IPS DF 6.9 (cell line): ENCODE results near the gene HOXC4.

Experiments used
- DNase-seq: peaks from one replicate; pipeline ENCODE4 v3.0.0-alpha.2; 2013; ENCODE audit warnings: low read depth, low spot score
- H3K27ac ChIP-seq: one replicate; pipeline ENCODE4 v1.5.1; 2013; ENCODE audit warnings: low read length, control low read depth
- H3K27me3 ChIP-seq: 2 replicates; pipeline ENCODE4 v1.6.1; 2013; ENCODE audit warnings: mild to moderate bottlenecking, low read length; ENCODE audit not compliant: control insufficient read depth, insufficient read depth
- H3K36me3 ChIP-seq: 2 replicates; pipeline ENCODE4 v1.6.1; 2013; ENCODE audit warnings: low read length; ENCODE audit not compliant: control insufficient read depth, insufficient read depth
- H3K4me1 ChIP-seq: 2 replicates; pipeline ENCODE4 v1.6.1; 2013; ENCODE audit warnings: low read length; ENCODE audit not compliant: control insufficient read depth, insufficient read depth
- H3K4me3 ChIP-seq: 2 replicates; pipeline ENCODE4 v1.5.1; 2013; ENCODE audit warnings: mild to moderate bottlenecking, low read length
- H3K9me3 ChIP-seq: 2 replicates; pipeline ENCODE4 v1.6.1; 2013; ENCODE audit warnings: low read length, inconsistent platforms; ENCODE audit not compliant: control insufficient read depth, insufficient read depth
- WGBS: extraction: QIAGEN DNeasy Blood & Tissue Kit; methylation state at CpG from one replicate; pipeline ENCODE4 v1.1.7; 2013; ENCODE audit warnings: mixed read lengths, missing lambda C conversion rate; ENCODE audit not compliant: insufficient read length, insufficient coverage; 5-methylcytosine and 5-hydroxymethylcytosine counted together

The HOXC4 gene

DNA sequence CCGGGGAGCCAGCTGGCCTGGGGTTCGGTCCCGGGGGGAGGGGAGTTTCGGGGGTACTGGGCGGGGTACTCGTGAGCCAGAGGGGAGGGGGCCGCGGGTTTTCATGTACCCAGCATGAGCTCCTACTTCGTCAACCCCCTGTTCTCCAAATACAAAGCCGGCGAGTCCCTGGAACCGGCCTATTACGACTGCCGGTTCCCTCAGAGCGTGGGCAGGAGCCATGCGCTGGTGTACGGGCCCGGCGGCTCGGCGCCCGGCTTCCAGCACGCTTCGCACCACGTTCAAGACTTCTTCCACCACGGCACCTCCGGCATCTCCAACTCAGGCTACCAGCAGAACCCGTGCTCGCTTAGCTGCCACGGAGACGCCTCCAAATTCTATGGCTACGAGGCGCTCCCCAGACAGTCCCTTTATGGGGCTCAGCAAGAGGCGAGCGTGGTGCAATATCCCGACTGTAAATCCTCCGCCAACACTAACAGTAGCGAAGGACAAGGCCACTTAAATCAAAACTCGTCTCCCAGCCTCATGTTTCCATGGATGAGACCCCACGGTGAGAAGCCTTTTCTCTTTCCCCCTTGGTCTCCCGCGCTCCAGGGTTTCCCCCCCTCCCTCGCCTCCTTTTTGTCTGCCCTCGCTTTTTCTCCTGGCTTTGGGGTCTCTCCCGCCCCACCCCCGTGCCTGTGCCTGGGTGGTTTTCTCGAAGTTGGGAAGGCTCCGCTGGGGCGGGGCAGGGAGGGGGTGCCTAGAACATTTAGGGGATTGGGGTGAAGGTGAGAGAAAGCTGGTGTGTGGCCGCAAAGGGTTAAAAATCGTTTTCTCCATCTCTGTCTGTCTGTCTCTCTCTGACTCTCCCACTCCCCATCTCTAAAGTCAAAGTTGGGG lies 44.2 kb upstream of the HOXC4 start:
- no peak overlapping the region for H3K27ac ChIP-seq
- no peak for DNase-seq
- no peaks in the 10 kb centered on the region for H3K9me3 ChIP-seq
- no CpG with 5 or more reads among the region's 51 CpGs for WGBS
- H3K4me1 ChIP-seq = no peaks in the 10 kb centered on the region; the same call in 1 of the 2 replicates
- H3K36me3 ChIP-seq = no peaks in the 10 kb centered on the region
- H3K27me3 ChIP-seq = peaks cover 93% of the 10 kb centered on the region
- H3K4me3 ChIP-seq = no peak overlapping the region

- peaks cover 93% of the 10 kb centered on the region for H3K27me3 ChIP-seq
- no CpG with 5 or more reads among the region's 10 CpGs for WGBS
- no peaks in the 10 kb centered on the region for H3K9me3 ChIP-seq
- no peak overlapping the region for H3K4me3 ChIP-seq
- no peak for DNase-seq
- H3K36me3 ChIP-seq = no peaks in the 10 kb centered on the region
- no peaks in the 10 kb centered on the region for H3K4me1 ChIP-seq
- no peak overlapping the region for H3K27ac ChIP-seq
Measured at GRCh38 chr12:54010053-54010971, 43.3 kb upstream of the HOXC4 start.

GRCh38 chr12:54010972-54011664 lies 42.5 kb upstream of the HOXC4 start:
- Histone ChIP-seq H3K4me3 (no peak overlapping the region), H3K27ac (no peak overlapping the region), H3K9me3 (no peaks in the 10 kb centered on the region), H3K4me1 (no peaks in the 10 kb centered on the region), H3K27me3 (peaks cover 94% of the 10 kb centered on the region), H3K36me3 (no peaks in the 10 kb centered on the region)
- DNase-seq = no peak
- WGBS = no CpG with 5 or more reads among the region's 17 CpGs

GRCh38 chr12:54011665-54012532 lies 41.7 kb upstream of the HOXC4 start:
- H3K9me3 ChIP-seq = no peaks in the 10 kb centered on the region
- no peaks in the 10 kb centered on the region for H3K4me1 ChIP-seq
- H3K36me3 ChIP-seq = no peaks in the 10 kb centered on the region
- DNase-seq = no peak
- no peak overlapping the region for H3K27ac ChIP-seq
- no CpG with 5 or more reads among the region's 14 CpGs for WGBS
- H3K4me3 ChIP-seq = no peak overlapping the region
- H3K27me3 ChIP-seq = peaks cover 93% of the 10 kb centered on the region

DNA sequence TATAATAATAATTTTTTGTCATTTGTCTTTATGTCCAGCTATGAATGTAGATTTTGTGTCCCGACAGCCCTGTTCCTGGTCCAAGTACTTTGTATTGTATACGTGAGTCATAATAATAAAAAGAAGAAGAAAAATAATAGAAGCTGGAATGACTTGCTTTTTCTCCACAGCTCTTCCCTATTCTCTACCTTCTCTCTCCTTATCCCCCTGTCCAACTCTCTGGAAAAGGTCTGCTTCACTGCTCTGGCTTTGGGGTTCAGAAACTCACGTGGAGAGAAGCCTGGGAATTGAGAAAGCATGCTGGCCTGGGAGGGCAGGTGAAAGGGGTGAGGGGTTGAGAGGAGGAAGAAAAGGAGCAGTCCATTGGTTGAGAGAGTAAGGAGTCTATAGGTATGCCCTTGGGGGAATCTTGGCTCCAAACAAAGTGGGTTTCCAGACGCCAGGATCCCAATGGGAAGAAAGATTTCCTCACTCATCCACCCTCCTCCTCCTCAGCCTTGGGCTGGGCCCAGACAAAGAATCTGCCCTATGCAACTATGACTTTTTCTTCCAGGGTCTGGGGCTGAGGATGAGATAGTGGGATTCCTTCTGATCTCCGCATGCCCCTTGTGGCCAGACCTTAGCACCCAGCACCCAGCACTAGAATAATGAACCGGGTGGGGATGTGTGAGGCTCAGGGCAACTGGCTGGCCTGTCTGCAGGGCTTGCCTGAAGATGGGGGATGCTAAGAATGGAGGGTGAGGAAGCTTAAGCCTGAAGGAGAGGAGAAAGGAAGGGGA lies 40.8 kb upstream of the HOXC4 start:
- DNase-seq = no peak
- Histone ChIP-seq H3K4me3 (no peak overlapping the region), H3K27ac (no peak overlapping the region), H3K36me3 (no peaks in the 10 kb centered on the region), H3K4me1 (no peaks in the 10 kb centered on the region), H3K9me3 (no peaks in the 10 kb centered on the region), H3K27me3 (peaks cover 91% of the 10 kb centered on the region)
- no CpG with 5 or more reads among the region's 6 CpGs for WGBS

GRCh38 chr12:54014377-54015017 lies 39.1 kb upstream of the HOXC4 start:
- Histone ChIP-seq H3K27ac (no peak overlapping the region), H3K9me3 (no peaks in the 10 kb centered on the region), H3K4me3 (no peak overlapping the region), H3K4me1 (0 out of 2 replicates have a peak, but pooled peaks cover 2% of the 10 kb centered on the region), H3K36me3 (no peaks in the 10 kb centered on the region), H3K27me3 (peaks cover 88% of the 10 kb centered on the region)
- WGBS = no CpG with 5 or more reads among the region's 36 CpGs
- no peak for DNase-seq

- Histone ChIP-seq H3K4me1 (0 out of 2 replicates have a peak, but pooled peaks cover 2% of the 10 kb centered on the region), H3K9me3 (no peaks in the 10 kb centered on the region), H3K27me3 (peaks cover 88% of the 10 kb centered on the region), H3K36me3 (no peaks in the 10 kb centered on the region), H3K4me3 (no peak overlapping the region), H3K27ac (no peak overlapping the region)
- no peak for DNase-seq
- WGBS = no CpG with 5 or more reads among the region's 23 CpGs
Measured at GRCh38 chr12:54015018-54015931, 38.4 kb upstream of the HOXC4 start.

DNA sequence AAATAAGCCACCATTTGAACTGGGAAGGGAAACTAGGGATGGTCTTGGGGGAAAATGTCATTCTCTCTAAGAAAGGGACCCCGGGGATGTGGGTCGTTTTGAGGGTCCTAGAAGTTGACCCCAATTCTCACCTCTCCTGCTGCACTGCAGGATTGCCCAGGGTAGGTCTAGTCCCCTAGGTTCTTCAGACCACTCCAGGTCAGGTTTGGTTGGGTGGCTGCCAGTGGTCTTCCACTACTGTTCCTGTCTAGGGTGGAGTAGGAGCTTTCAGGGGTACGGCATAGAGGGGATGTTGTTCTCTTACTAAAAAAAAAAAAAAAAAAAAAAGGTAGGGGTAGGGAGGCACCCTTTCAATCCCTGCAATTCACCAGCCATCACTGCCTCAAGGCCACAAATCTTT lies 37.6 kb upstream of the HOXC4 start:
- no peaks in the 10 kb centered on the region for H3K36me3 ChIP-seq
- DNase-seq = no peak
- H3K9me3 ChIP-seq = no peaks in the 10 kb centered on the region
- 0 out of 2 replicates have a peak, but pooled peaks cover 2% of the 10 kb centered on the region for H3K4me1 ChIP-seq
- no peak overlapping the region for H3K4me3 ChIP-seq
- H3K27ac ChIP-seq = no peak overlapping the region
- H3K27me3 ChIP-seq = peaks cover 88% of the 10 kb centered on the region
- no CpG with 5 or more reads among the region's 3 CpGs for WGBS
